ENCODE data around the gene LRRIQ4. TPM values are rescaled to one million over a fixed set of nuclear protein-coding genes. Genes with fewer than 3 reads are reported as not detected.

The LRRIQ4 gene
- total RNA-seq, 1 experiment from 2014 or later, result 1.3 TPM

DNA sequence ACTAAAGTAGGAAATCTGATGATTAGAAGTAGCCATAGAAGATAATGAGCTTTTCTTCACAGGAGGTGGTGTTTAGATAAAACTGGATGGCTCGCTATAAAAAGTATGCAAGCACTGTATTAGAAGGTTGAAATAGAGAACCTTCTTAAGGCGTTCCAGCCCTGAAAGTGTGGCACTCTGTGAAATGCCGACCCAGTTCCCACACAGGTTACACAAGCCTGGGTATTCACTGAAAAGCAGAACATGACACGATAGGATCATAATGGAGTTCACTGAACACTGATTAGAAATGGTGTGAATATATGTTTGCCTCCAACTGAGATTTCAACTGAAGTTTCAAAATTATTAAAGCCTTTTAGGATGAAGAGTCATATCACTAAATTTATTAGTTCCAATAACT, 15.0 kb downstream of the LRRIQ4 start:
- H3K27me3 ChIP-seq (ENCODE audit: insufficient read depth, low read depth), result no peaks in the 10 kb centered on the region
- ChIA-PET CTCF (interaction anchor here (0.5 to 1.3 kb wide), 2 partner anchors 34 to 208 kb away, joined by 3 read pairs; no protein-coding TSS in a partner anchor), POLR2A (ENCODE audit: unreplicated experiment) (no interaction called here)
- BruUV-seq (replicated peaks), result no TSS peak
- no peaks in the 10 kb centered on the region for H3K79me2 ChIP-seq (ENCODE audit: low read depth)
- intact Hi-C loops (cut with micrococcal nuclease; ENCODE audit: unreplicated experiment), result no loop called here
- H3K36me3 ChIP-seq (ENCODE audit: low read depth), result no peaks in the 10 kb centered on the region
- DNase-seq, result no peak
- H4K20me1 ChIP-seq (ENCODE audit: insufficient read depth), result no peaks in the 10 kb centered on the region; the same call in 1 of the 2 replicates
- no peaks in the 10 kb centered on the region for H3K9me3 ChIP-seq (ENCODE audit: insufficient read depth, low read depth)
- H3K4me3 ChIP-seq, result no peak overlapping the region
- no peak for TF ChIP-seq EZH2 (IDR thresholded peaks at IDR 0.05; ENCODE audit: low read depth)
- TF ChIP-seq, protein P1, sequence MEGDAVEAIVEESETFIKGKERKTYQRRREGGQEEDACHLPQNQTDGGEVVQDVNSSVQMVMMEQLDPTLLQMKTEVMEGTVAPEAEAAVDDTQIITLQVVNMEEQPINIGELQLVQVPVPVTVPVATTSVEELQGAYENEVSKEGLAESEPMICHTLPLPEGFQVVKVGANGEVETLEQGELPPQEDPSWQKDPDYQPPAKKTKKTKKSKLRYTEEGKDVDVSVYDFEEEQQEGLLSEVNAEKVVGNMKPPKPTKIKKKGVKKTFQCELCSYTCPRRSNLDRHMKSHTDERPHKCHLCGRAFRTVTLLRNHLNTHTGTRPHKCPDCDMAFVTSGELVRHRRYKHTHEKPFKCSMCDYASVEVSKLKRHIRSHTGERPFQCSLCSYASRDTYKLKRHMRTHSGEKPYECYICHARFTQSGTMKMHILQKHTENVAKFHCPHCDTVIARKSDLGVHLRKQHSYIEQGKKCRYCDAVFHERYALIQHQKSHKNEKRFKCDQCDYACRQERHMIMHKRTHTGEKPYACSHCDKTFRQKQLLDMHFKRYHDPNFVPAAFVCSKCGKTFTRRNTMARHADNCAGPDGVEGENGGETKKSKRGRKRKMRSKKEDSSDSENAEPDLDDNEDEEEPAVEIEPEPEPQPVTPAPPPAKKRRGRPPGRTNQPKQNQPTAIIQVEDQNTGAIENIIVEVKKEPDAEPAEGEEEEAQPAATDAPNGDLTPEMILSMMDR (conservative IDR thresholded peaks at IDR 0.05), result no peak
- no peak overlapping the region for H3K4me2 ChIP-seq
- no peaks in the 10 kb centered on the region for H3F3A ChIP-seq (ENCODE audit: insufficient read depth, low read depth)
- no peak overlapping the region for H2AFZ ChIP-seq
- H3K27ac ChIP-seq, result no peak overlapping the region
- no peaks in the 10 kb centered on the region for H3K9me2 ChIP-seq (ENCODE audit: insufficient read depth)
- no peaks in the 10 kb centered on the region for H3K4me1 ChIP-seq (replicated peaks; ENCODE audit: insufficient read depth)

DNA sequence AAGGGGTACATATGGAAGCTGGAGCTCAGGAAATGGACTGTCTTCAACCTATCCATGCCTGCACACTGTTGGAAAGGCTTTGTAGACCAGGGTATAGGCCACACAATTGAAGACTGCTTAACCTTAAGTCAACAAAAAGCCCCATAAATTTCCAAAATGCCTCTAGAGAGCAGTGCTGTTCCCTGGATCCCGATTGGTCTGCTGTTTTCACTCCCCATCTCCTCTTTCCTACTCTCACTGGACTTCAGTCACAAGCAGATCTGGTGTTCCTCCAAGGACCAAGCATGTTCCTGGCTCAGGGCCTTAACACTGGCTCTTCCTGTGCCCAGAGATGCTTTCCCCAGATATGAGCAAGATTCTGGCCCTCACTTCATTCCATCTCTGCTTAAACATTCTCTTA, 22.9 kb downstream of the LRRIQ4 start:
- Histone ChIP-seq H3F3A (ENCODE audit: insufficient read depth, low read depth) (no peaks in the 10 kb centered on the region), H3K27ac (no peak overlapping the region), H3K4me2 (no peak overlapping the region), H3K79me2 (ENCODE audit: low read depth) (no peaks in the 10 kb centered on the region), H3K4me1 (replicated peaks; ENCODE audit: insufficient read depth) (no peaks in the 10 kb centered on the region), H3K4me3 (no peak overlapping the region), H3K9me2 (ENCODE audit: insufficient read depth) (no peaks in the 10 kb centered on the region; the same call in 1 of the 2 replicates), H3K9me3 (ENCODE audit: insufficient read depth, low read depth) (no peaks in the 10 kb centered on the region), H4K20me1 (ENCODE audit: insufficient read depth) (no peaks in the 10 kb centered on the region), H3K27me3 (ENCODE audit: insufficient read depth, low read depth) (no peaks in the 10 kb centered on the region), H3K36me3 (ENCODE audit: low read depth) (no peaks in the 10 kb centered on the region), H2AFZ (no peak overlapping the region)
- no peak for DNase-seq
- TF ChIP-seq, protein P1 (conservative IDR thresholded peaks at IDR 0.05), result no peak
- TF ChIP-seq EZH2 (IDR thresholded peaks at IDR 0.05; ENCODE audit: low read depth), result no peak
- POLR2A ChIA-PET (ENCODE audit: unreplicated experiment), result interaction anchor here (0.6 kb wide), 1 partner anchor 27 kb away, joined by 3 read pairs; no protein-coding TSS in a partner anchor
- CTCF ChIA-PET, result no interaction called here
- BruUV-seq (replicated peaks), result no TSS peak
- intact Hi-C loops (cut with micrococcal nuclease; ENCODE audit: unreplicated experiment), result no loop called here

DNA sequence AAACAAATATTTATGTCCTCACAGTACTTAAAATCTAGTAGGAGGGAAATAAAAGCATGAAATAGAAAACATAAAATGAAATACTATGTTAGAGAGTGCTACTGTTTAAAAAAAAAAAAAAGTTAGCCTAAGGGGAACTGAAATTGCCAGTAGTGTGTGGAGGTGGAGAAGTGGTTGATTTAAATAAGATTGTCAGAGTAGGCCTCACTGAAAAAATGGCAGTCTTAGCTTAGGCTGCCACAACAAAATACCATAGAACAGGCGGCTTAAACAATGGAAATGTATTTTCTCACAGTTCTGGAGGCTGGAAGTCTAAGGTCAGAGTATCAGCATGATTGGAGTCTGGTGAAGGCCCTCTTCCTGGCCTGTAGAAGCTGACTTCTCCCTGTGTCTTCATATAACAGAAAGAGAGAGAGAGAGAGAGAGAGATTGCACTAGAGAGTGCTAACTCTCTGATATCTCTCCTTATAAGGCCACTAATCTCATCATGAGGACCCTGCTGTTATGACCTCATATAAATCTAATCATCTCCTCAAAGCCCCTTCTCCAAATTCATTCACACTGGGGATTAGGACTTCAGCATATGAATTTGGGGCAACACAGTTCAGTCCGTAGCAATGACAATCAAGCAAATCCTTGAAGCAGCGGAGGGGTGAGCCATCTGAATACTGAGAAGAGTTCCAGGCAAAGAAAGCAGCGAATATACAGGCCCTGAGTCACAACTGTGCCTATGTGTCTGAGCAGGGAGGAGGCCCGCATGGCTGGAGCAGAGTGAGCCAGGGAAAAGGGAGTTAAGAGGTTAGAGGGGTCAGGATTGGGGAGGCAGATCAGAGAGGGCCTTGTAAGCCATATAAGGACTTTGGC, 23.6 kb downstream of the LRRIQ4 start:
- no peaks in the 10 kb centered on the region for H4K20me1 ChIP-seq (ENCODE audit: insufficient read depth)
- no peak overlapping the region for H3K27ac ChIP-seq
- H3K4me1 ChIP-seq (replicated peaks; ENCODE audit: insufficient read depth), result no peaks in the 10 kb centered on the region
- intact Hi-C loops (cut with micrococcal nuclease; ENCODE audit: unreplicated experiment), result no loop called here
- no peaks in the 10 kb centered on the region for H3K79me2 ChIP-seq (ENCODE audit: low read depth)
- H3F3A ChIP-seq (ENCODE audit: insufficient read depth, low read depth), result no peaks in the 10 kb centered on the region
- no peak overlapping the region for H2AFZ ChIP-seq
- no TSS peak for BruUV-seq (replicated peaks)
- H3K4me2 ChIP-seq, result no peak overlapping the region
- no peaks in the 10 kb centered on the region for H3K9me3 ChIP-seq (ENCODE audit: insufficient read depth, low read depth)
- CTCF ChIA-PET, result no interaction called here
- no peak overlapping the region for H3K4me3 ChIP-seq
- POLR2A ChIA-PET (ENCODE audit: unreplicated experiment), result interaction anchor here (0.6 kb wide), 1 partner anchor 26 kb away, joined by 3 read pairs; no protein-coding TSS in a partner anchor
- TF ChIP-seq, protein P1 (conservative IDR thresholded peaks at IDR 0.05), result no peak
- TF ChIP-seq EZH2 (IDR thresholded peaks at IDR 0.05; ENCODE audit: low read depth), result no peak
- no peaks in the 10 kb centered on the region for H3K36me3 ChIP-seq (ENCODE audit: low read depth)
- no peaks in the 10 kb centered on the region for H3K27me3 ChIP-seq (ENCODE audit: insufficient read depth, low read depth)
- DNase-seq, result no peak
- H3K9me2 ChIP-seq (ENCODE audit: insufficient read depth), result no peaks in the 10 kb centered on the region; the same call in 1 of the 2 replicates

Data from PC-9 (cell line).